Measurements from ENCODE around the gene PLCG1.

GRCh38 chr20:41218466-41218865 is 81.1 kb downstream of the PLCG1 start:
- TF ChIP-seq, protein P1, sequence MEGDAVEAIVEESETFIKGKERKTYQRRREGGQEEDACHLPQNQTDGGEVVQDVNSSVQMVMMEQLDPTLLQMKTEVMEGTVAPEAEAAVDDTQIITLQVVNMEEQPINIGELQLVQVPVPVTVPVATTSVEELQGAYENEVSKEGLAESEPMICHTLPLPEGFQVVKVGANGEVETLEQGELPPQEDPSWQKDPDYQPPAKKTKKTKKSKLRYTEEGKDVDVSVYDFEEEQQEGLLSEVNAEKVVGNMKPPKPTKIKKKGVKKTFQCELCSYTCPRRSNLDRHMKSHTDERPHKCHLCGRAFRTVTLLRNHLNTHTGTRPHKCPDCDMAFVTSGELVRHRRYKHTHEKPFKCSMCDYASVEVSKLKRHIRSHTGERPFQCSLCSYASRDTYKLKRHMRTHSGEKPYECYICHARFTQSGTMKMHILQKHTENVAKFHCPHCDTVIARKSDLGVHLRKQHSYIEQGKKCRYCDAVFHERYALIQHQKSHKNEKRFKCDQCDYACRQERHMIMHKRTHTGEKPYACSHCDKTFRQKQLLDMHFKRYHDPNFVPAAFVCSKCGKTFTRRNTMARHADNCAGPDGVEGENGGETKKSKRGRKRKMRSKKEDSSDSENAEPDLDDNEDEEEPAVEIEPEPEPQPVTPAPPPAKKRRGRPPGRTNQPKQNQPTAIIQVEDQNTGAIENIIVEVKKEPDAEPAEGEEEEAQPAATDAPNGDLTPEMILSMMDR (IDR thresholded peaks at IDR 0.05), result no peak
- no peak for TF ChIP-seq POLR2A (IDR thresholded peaks at IDR 0.05)
